Rectal smooth muscle tissue (tissue), 1 donor: ENCODE results near the gene BCL10.
A peak's percentile ranks its signal among the peaks of the same experiment; 100 is the strongest.

Experiments used
- H3K27ac ChIP-seq: one replicate; pipeline ENCODE4 v1.7.0; 2013; ENCODE audit warnings: low read depth, low read length, inconsistent platforms
- H3K27me3 ChIP-seq: one replicate; pipeline ENCODE4 v1.7.0; 2013; ENCODE audit warnings: low read length; ENCODE audit not compliant: control insufficient read depth, insufficient read depth
- H3K36me3 ChIP-seq: one replicate; pipeline ENCODE4 v1.7.0; 2013; ENCODE audit warnings: low read length; ENCODE audit not compliant: control insufficient read depth, insufficient read depth
- H3K4me1 ChIP-seq: one replicate; pipeline ENCODE4 v1.7.0; 2013; ENCODE audit warnings: low read length; ENCODE audit not compliant: control insufficient read depth, insufficient read depth
- H3K4me3 ChIP-seq: one replicate; pipeline ENCODE4 v1.7.0; 2013; ENCODE audit warnings: low read length
- H3K9ac ChIP-seq: one replicate; pipeline ENCODE4 v1.7.0; 2013; ENCODE audit warnings: low read length

The BCL10 gene

DNA sequence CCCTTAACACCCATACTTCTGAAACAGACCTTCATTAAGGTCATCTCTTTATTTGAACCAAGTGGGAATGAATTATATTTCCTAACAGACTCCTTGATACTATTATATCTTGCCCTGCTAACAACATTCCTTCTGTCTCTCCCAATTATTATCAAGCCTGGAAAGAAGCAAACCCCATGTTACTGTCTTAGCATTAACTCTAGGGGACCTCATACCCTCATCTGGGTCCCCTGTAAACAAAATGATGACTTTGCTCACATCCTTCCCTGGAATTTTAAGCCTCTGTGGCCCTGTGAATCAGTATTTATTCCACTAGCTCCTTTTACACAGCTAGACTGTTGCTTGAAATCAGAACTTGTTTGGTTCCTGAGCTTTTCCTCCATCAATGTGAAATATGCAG lies 38.3 kb upstream of the BCL10 start:
- no peak overlapping the region for H3K9ac ChIP-seq
- H3K36me3 ChIP-seq, result peaks cover 2% of the 10 kb centered on the region
- H3K27ac ChIP-seq, result no peak overlapping the region
- H3K4me3 ChIP-seq, result no peak overlapping the region
- no peaks in the 10 kb centered on the region for H3K27me3 ChIP-seq
- H3K4me1 ChIP-seq, result no peaks in the 10 kb centered on the region

DNA sequence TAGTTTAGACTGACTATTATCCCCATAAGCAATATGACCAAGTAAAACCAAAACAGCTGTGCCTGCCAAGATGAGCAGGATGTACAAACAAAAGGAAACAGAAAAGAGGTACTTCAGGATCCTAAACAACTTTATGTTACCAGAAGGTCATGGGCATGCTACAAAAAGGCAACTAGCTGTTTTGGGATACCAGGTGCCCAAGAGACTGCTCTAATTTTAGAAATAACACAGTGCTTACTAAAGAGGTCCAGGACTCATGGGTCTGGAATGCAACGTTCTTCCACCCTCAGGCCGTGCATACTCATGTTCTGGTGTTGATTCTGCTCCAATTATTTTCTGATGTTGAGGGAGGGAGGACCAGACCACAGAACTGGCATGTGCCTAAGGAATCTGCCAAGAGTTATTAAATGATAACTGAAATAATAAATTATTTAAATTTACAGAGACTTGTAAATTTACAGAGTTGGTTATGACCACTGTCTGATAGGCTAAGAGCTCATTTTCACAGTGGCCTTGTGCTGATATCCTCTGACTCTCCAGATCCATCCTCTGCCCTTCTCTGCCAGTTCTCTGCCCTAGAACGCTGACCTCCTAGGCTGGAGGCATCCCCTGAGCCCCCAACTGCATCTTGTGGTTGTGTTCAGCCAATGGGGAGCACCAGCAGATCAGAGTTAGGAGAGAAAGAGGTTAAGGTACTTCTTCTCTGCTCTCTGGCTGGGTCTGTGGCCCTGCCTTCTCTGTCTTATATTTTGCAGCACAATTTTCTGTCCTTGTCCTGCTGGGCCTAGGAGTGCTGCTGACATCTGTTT lies 37.7 kb upstream of the BCL10 start:
- H3K27me3 ChIP-seq, result no peaks in the 10 kb centered on the region
- H3K4me1 ChIP-seq, result no peaks in the 10 kb centered on the region
- H3K9ac ChIP-seq, result no peak overlapping the region
- no peak overlapping the region for H3K4me3 ChIP-seq
- H3K27ac ChIP-seq, result no peak overlapping the region
- peaks cover 2% of the 10 kb centered on the region for H3K36me3 ChIP-seq

DNA sequence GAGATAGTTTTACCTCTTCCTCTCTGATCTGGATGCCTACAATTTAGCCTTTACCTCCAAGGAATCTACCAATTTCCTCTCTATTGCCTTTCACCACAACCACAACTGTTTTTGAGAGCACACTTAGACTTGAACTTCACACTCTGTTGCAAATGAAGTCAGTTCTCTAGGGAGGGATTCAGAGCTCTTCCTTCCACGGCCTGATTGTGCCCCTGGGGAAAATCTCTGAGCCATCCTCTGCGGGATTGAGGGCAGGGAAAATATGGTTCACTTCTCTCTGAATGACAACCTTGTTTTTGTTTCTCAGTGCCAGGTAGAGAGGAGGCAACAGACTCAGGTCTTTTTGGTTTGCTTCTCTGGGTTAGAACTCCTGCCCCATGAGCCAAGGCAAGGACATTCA lies 35.4 kb upstream of the BCL10 start:
- Histone ChIP-seq H3K9ac (no peak overlapping the region), H3K27me3 (no peaks in the 10 kb centered on the region), H3K36me3 (no peaks in the 10 kb centered on the region), H3K27ac (no peak overlapping the region), H3K4me3 (no peak overlapping the region), H3K4me1 (peaks cover 2% of the 10 kb centered on the region)

- no peak overlapping the region for H3K27ac ChIP-seq
- H3K36me3 ChIP-seq, result no peaks in the 10 kb centered on the region
- H3K27me3 ChIP-seq, result no peaks in the 10 kb centered on the region
- no peak overlapping the region for H3K9ac ChIP-seq
- H3K4me3 ChIP-seq, result no peak overlapping the region
- peaks cover 2% of the 10 kb centered on the region for H3K4me1 ChIP-seq
Measured at GRCh38 chr1:85308833-85309350, 32.5 kb upstream of the BCL10 start.

- no peak overlapping the region for H3K4me3 ChIP-seq
Measured at GRCh38 chr1:85307987-85308832, 31.8 kb upstream of the BCL10 start.

GRCh38 chr1:85306236-85306635 lies 29.8 kb upstream of the BCL10 start:
- H3K27me3 ChIP-seq, result no peaks in the 10 kb centered on the region
- no peak overlapping the region for H3K27ac ChIP-seq
- no peaks in the 10 kb centered on the region for H3K36me3 ChIP-seq
- H3K4me1 ChIP-seq, result peaks cover 2% of the 10 kb centered on the region
- no peak overlapping the region for H3K9ac ChIP-seq
- no peak overlapping the region for H3K4me3 ChIP-seq

More at GRCh38 chr1:85307987-85308832, 31.8 kb upstream of the BCL10 start:
- no peaks in the 10 kb centered on the region for H3K36me3 ChIP-seq
- H3K27me3 ChIP-seq, result no peaks in the 10 kb centered on the region
- no peak overlapping the region for H3K9ac ChIP-seq
- no peak overlapping the region for H3K27ac ChIP-seq
- peaks cover 2% of the 10 kb centered on the region for H3K4me1 ChIP-seq

- peaks cover 2% of the 10 kb centered on the region for H3K4me1 ChIP-seq
- H3K4me3 ChIP-seq, result no peak overlapping the region
- no peak overlapping the region for H3K9ac ChIP-seq
- no peak overlapping the region for H3K27ac ChIP-seq
- H3K36me3 ChIP-seq, result no peaks in the 10 kb centered on the region
- no peaks in the 10 kb centered on the region for H3K27me3 ChIP-seq
Measured at GRCh38 chr1:85303440-85304162, 27.2 kb upstream of the BCL10 start.

DNA sequence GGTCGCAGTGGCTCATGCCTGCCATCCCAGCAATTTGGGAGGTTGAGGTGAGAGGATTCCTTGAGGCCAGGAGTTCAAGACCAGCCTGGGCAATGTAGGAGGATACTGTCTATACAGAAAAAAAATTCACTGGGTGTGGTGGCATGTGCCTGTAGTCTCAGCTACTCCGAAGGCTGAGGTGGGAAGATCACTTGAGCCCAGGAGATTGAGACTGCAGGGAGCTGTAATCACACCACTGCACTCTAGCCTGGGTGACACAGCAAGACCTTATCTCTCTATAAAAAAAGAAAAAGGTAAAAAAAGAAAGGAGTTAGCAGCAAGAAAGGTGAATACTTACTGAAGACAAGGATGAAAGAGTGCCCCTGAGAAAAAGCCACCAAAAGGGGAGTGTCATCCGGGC lies 23.7 kb upstream of the BCL10 start:
- Histone ChIP-seq H3K4me1 (peaks cover 10% of the 10 kb centered on the region), H3K27me3 (no peaks in the 10 kb centered on the region), H3K27ac (no peak overlapping the region), H3K9ac (no peak overlapping the region), H3K36me3 (no peaks in the 10 kb centered on the region), H3K4me3 (no peak overlapping the region)

DNA sequence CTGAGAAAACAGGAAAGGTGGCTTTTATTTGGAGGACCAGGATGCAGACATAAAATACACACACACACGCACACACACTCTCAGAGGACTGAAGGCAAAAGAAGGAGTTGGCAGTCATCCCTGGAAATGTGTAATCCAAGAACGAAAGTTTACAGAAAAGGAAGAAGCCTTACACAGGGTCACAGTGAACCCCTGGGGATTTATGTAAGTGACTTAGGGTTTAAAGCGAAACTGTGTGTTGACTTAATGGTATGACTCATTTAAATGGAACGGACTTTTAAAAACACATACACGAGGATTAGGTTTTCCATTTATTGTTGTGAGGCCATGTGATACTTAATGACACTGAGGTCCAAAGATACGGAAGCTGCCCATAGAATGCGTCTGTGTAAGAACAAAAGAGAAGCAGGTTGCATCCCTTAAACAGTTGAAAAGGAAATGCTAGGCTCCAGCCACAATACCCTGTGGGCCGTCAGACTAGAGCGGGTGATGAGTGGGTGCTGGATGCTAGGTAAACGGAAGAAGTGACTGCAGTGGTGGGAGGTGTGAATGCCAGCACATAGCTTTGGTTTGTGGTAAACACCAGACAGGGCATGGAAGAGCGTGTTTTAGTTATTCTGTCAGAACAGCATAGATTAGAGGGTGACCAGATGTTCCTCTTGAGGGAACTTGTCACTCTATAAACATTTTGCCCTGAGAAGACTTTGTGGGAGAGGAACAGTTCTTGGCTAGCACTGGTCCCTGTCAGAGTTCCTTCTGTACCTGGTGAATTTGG lies 21.6 kb upstream of the BCL10 start:
- Histone ChIP-seq H3K4me3 (peak overlapping the region; percentile 30), H3K9ac (no peak overlapping the region)

GRCh38 chr1:85297538-85297854 lies 21.1 kb upstream of the BCL10 start:
- Histone ChIP-seq H3K27ac (peak overlapping the region; percentile 70), H3K27me3 (no peaks in the 10 kb centered on the region), H3K9ac (no peak overlapping the region), H3K4me1 (peaks cover 10% of the 10 kb centered on the region), H3K4me3 (no peak overlapping the region), H3K36me3 (no peaks in the 10 kb centered on the region)

More for the DNA sequence above, 21.6 kb upstream of the BCL10 start:
- no peaks in the 10 kb centered on the region for H3K27me3 ChIP-seq
- H3K4me1 ChIP-seq, result peaks cover 10% of the 10 kb centered on the region
- no peaks in the 10 kb centered on the region for H3K36me3 ChIP-seq
- peak overlapping the region; percentile 70 for H3K27ac ChIP-seq

GRCh38 chr1:85296980-85297379 lies 20.5 kb upstream of the BCL10 start:
- Histone ChIP-seq H3K27ac (no peak overlapping the region), H3K36me3 (no peaks in the 10 kb centered on the region), H3K4me1 (peaks cover 10% of the 10 kb centered on the region), H3K9ac (no peak overlapping the region), H3K27me3 (no peaks in the 10 kb centered on the region), H3K4me3 (no peak overlapping the region)
